ENCODE results near the gene PEX5. TPM values are rescaled to one million over a fixed set of nuclear protein-coding genes. Genes with fewer than 3 reads are reported as not detected.
"Not testable (repeated sequence)": the region's sequence is repeated elsewhere in the genome, so short reads cannot be mapped to it uniquely, and the experiment has no call there.

Gene PEX5
- total RNA-seq, 1 donor from 2014 or later: 50.2 TPM

DNA sequence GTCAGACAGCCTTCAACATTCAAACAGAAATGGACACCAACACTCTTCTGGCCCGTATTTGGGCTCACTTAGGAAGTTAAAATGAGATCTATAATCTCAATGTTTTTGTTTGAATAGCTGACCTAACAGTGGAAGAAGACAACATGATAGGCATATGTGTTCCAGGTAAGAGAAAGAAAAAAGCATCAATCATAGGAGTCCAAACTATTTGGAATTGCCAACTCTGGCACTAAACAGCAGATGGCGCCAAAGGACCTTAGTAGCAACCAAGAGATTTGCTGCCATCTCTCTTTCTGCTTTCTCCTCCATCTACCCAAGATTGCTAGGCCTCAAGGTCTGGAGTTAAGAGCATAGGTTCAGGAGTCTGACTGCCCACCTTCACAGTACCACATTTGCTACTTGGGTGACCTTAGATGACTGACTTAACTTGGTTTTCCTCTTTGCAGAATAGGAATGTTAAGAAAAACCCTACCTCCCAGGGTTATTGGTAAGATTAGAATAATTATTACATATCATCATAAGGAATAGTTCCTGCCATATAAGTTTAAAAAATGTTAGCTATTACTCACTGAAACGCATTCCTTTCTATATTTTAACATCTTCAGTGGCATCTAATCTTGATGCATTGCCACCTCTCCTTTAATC lies 30.2 kb downstream of the PEX5 start:
- Mint-ChIP-seq H3K27ac (no peak overlapping the region), H3K36me3 (no peaks in the 10 kb centered on the region), H3K4me1 (ENCODE audit: unreplicated experiment) (no peaks in the 10 kb centered on the region), H3K9me3 (no peaks in the 10 kb centered on the region), H3K4me3 (no peak overlapping the region), H3K27me3 (peaks cover 5% of the 10 kb centered on the region)
- no peak for DNase-seq (ENCODE audit: extremely low spot score, unreplicated experiment)
- TF ChIP-seq CTCF (conservative IDR thresholded peaks at IDR 0.05): peak; percentile 96

DNA sequence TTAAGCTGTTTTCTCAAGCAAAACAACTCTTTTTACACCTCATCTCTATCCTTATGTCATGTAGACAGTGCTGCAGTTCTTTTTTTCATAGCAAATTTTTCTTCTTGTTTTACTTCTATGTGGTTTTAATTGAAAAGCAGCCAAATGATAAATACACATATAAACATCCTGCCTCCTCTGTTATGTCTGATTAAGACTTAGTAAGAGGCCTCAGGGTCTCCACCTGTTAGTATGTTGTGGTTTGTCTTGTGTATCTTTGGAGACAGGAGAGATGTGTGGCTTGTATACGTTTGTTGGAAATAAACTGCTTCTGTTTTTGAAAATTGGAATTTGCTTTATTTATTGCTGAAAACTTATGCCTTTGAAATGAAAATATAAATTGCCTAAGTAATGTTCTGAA lies 32.0 kb downstream of the PEX5 start:
- peaks cover 5% of the 10 kb centered on the region for H3K27me3 Mint-ChIP-seq
- TF ChIP-seq CTCF (conservative IDR thresholded peaks at IDR 0.05): no peak
- H3K36me3 Mint-ChIP-seq: no peaks in the 10 kb centered on the region
- no peak for DNase-seq (ENCODE audit: extremely low spot score, unreplicated experiment)
- H3K27ac Mint-ChIP-seq: no peak overlapping the region
- H3K4me1 Mint-ChIP-seq (ENCODE audit: unreplicated experiment): no peaks in the 10 kb centered on the region
- H3K4me3 Mint-ChIP-seq: no peak overlapping the region
- H3K9me3 Mint-ChIP-seq: no peaks in the 10 kb centered on the region

DNA sequence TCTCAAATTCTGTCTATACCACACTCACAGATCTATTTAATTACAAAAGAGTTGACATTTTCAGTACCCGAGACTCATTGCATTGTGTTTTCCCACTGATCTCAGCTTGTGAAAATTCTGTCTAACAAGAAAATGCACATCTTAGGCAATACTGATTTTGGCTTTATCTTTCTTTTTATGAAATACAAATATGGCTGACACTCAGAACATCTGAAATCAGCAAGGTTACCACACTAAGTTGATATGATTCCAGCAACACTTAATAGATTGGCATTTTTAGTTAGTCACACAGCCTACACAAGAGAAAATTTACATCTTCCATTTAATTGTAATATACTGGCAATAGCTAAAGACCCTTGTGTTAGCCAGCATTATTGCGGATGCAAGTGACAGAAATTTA lies 40.3 kb downstream of the PEX5 start:
- Mint-ChIP-seq H3K9me3 (peaks cover 6% of the 10 kb centered on the region), H3K27ac (no peak overlapping the region), H3K27me3 (peaks cover 30% of the 10 kb centered on the region), H3K36me3 (peaks cover 3% of the 10 kb centered on the region), H3K4me3 (no peak overlapping the region), H3K4me1 (ENCODE audit: unreplicated experiment) (no peaks in the 10 kb centered on the region)
- no peak for DNase-seq (ENCODE audit: extremely low spot score, unreplicated experiment)
- TF ChIP-seq CTCF (conservative IDR thresholded peaks at IDR 0.05): no peak

GRCh38 chr12:7241404-7242005 lies 52.0 kb downstream of the PEX5 start:
- no peak for TF ChIP-seq CTCF (conservative IDR thresholded peaks at IDR 0.05)
- no peaks in the 10 kb centered on the region for H3K9me3 Mint-ChIP-seq
- H3K4me1 Mint-ChIP-seq (ENCODE audit: unreplicated experiment): no peaks in the 10 kb centered on the region
- peaks cover 4% of the 10 kb centered on the region for H3K27me3 Mint-ChIP-seq
- H3K4me3 Mint-ChIP-seq: no peak overlapping the region
- no peaks in the 10 kb centered on the region for H3K36me3 Mint-ChIP-seq
- H3K27ac Mint-ChIP-seq: no peak overlapping the region
- no peak for DNase-seq (ENCODE audit: extremely low spot score, unreplicated experiment)

- no peaks in the 10 kb centered on the region for H3K4me1 Mint-ChIP-seq (ENCODE audit: unreplicated experiment)
- DNase-seq (ENCODE audit: extremely low spot score, unreplicated experiment): no peak
- no peak overlapping the region for H3K27ac Mint-ChIP-seq
- no peak for TF ChIP-seq CTCF (conservative IDR thresholded peaks at IDR 0.05)
- no peaks in the 10 kb centered on the region for H3K9me3 Mint-ChIP-seq
- no peaks in the 10 kb centered on the region for H3K36me3 Mint-ChIP-seq
- H3K4me3 Mint-ChIP-seq: no peak overlapping the region
- peaks cover 4% of the 10 kb centered on the region for H3K27me3 Mint-ChIP-seq
These were observed 53.0 kb downstream of the PEX5 start for GRCh38 chr12:7242176-7243101.

DNA sequence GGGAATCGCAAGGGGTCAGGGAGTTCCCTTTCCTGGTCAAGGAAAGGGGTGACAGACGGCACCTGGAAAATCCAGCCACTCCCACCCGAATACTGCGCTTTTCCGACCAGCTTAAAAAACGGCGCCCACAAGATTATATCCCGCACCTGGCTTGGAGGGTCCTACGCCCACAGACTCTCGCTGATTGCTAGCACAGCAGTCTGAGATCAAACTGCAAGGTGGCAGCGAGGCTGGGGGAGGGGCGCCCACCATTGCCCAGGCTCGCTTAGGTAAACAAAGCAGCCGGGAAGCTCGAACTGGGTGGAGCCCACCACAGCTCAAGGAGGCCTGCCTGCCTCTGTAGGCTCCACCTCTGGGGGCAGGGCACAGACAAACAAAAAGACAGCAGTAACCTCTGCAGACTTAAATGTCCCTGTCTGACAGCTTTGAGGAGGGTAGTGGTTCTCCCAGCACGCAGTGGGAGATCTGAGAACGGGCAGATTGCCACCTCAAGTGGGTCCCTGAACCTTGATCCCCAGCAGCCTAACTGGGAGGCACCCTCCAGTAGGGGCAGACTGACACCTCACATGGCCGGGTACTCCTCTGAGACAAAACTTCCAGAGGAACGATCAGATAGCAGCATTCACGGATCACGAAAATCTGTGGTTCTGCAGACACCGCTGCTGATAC lies 62.0 kb downstream of the PEX5 start:
- not testable (repeated sequence) for H3K9me3 Mint-ChIP-seq; DNase-seq (ENCODE audit: extremely low spot score, unreplicated experiment); H3K27ac Mint-ChIP-seq; H3K36me3 Mint-ChIP-seq; H3K27me3 Mint-ChIP-seq; H3K4me3 Mint-ChIP-seq; H3K4me1 Mint-ChIP-seq (ENCODE audit: unreplicated experiment)
